22Rv1 (cell line): ENCODE data around the gene SYNE2.

ENCODE experiments used
- CTCF ChIP-seq: fragments of 450-650 bp; IDR thresholded peaks from 2 replicates; pipeline ENCODE4 v1.5.1; 2017; ENCODE audit warnings: mild to moderate bottlenecking
- ZFX ChIP-seq: fragments of 450-650 bp; IDR thresholded peaks from 2 replicates; pipeline ENCODE4 v1.6.1; 2017; ENCODE audit warnings: antibody characterized with exemption, borderline replicate concordance

- no peak for TF ChIP-seq CTCF
- TF ChIP-seq ZFX: no peak
Measured at GRCh38 chr14:64203366-64204006, 350.7 kb downstream of the SYNE2 start.
